DMS 273 (cell line): ENCODE measurements around the gene ARSG.

ENCODE experiments used
- DNase-seq: peaks from one replicate; lab custom pipeline; 2025; ENCODE audit not compliant: unreplicated experiment; lab: John Stamatoyannopoulos, UW

The ARSG gene

DNA sequence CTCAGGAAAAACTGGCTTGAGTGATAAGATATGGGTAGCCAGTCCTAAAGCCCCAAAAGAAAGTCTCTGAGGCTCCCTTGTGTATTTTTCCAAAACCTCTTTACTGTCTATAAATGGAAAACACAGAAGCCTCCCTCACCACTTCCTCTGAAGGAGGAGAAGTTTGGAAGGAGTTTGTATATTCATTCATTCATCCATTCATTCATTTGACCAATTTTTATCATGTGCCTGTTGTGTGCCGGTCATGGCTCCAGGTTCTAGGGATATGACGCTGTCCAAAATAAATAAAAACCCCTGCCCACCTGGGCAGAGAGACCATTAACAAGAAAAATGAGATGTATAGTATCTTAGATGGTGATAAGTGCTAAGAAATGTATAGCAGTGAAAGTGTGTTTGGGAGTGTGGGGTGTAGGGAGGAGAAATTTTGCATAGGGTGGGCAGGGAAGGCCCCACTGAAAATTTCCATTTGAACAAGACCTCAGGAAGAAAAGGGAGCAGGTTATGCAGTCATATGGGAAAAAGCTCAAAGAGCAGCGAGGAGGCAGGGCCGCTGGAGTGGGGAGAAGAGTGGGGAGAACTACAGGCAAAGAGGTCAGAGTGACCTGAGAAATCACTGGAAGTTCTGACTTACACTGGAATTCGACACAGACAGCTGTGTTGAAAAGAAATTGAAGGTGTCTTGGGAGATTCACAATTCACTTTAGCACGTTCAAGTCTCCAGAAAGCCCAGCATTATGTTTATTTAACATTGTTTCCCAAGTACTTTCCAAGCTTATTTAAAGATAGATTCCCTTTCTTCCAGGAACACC lies 172.1 kb downstream of the ARSG start:
- no peak for DNase-seq

DNA sequence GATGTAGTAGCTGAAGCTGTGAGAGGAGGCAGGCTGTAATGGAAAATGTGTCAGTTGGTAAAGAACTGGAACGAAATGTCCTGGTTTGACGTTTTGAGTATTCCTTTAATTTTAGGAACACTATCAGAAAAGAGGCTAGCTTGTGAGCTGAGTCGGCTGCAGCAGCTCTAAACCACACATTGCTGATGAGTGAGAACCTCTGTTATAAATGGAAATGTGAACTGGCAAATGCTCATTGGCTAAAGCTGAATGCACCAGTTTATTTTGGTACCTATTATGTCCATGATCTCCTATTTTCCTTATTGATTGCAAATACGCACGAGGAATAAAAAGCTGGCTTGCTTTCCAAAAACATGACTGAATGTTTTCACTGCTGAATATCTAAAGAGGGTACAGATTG lies 177.0 kb downstream of the ARSG start:
- no peak for DNase-seq

DNA sequence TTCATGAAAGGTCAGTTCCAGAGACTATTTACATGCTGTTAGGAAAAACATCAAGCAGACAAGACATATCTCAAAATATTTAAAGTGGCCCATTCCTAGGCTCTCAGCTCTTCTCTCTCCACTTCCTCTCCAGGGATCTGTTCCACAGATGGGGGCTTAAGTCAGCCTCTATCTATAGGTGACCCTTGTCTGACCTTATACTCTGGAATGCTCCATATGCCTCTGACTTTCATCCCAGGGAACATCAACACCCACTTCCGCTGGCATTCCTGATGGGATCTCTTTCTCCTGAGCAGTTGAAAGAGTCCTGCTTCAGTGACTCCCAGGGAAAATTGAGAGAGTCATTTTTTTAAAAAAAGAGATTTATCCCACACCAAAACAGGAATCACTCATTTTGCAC lies 177.5 kb downstream of the ARSG start:
- DNase-seq = peak; percentile 77
